ENCODE data around the gene CNTNAP5.

DNA sequence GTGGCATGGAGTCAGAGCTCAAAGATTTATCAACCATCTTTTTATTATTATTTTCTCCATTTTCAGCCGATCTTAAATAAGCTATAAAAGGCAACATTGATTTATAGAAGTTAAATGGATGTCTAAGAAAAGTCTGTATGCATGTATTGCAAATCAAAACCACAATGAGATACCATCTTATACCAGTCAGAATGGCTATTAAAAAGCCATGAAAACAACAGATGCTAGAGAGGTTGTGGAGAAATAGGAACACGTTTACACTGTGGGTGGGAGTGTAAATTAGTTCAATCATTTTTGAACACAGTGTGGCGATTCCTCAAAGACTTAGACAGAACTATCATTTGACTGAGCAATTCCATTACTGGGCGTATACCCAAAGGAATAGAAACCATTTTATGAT, 731.0 kb downstream of the CNTNAP5 start:
- TF ChIP-seq, protein P1, sequence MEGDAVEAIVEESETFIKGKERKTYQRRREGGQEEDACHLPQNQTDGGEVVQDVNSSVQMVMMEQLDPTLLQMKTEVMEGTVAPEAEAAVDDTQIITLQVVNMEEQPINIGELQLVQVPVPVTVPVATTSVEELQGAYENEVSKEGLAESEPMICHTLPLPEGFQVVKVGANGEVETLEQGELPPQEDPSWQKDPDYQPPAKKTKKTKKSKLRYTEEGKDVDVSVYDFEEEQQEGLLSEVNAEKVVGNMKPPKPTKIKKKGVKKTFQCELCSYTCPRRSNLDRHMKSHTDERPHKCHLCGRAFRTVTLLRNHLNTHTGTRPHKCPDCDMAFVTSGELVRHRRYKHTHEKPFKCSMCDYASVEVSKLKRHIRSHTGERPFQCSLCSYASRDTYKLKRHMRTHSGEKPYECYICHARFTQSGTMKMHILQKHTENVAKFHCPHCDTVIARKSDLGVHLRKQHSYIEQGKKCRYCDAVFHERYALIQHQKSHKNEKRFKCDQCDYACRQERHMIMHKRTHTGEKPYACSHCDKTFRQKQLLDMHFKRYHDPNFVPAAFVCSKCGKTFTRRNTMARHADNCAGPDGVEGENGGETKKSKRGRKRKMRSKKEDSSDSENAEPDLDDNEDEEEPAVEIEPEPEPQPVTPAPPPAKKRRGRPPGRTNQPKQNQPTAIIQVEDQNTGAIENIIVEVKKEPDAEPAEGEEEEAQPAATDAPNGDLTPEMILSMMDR (conservative IDR thresholded peaks at IDR 0.05; ENCODE audit: low read depth, low read length), result no peak
- TF ChIP-seq EZH2 (IDR thresholded peaks at IDR 0.05; ENCODE audit: borderline replicate concordance, low read depth, low read length, poor library complexity, severe bottlenecking), result no peak
